HEK293 (cell line): Measurements from ENCODE around the gene BAX.
A peak's percentile ranks its signal among the peaks of the same experiment; 100 is the strongest.

ENCODE experiments used
- BCL11A ChIP-seq: fragments of 450-650 bp; formaldehyde crosslinking; IDR thresholded peaks from 2 replicates; pipeline ENCODE4 v1.5.1; 2016; ENCODE audit warnings: low read depth, missing biosample characterization, missing genetic modification characterization
- IKZF3 ChIP-seq: fragments of 450-650 bp; IDR thresholded peaks from 2 replicates; pipeline ENCODE4 v1.5.0; 2018; ENCODE audit warnings: missing biosample characterization, mild to moderate bottlenecking, missing genetic modification characterization, moderate library complexity
- RBAK ChIP-seq: fragments of 450-650 bp; formaldehyde crosslinking; IDR thresholded peaks from 2 replicates; pipeline ENCODE4 v1.5.1; 2016; ENCODE audit warnings: missing biosample characterization, missing genetic modification characterization
- SP3 ChIP-seq: fragments of 450-650 bp; formaldehyde crosslinking; IDR thresholded peaks from 2 replicates; pipeline ENCODE4 v1.5.1; 2016; ENCODE audit warnings: missing biosample characterization, missing genetic modification characterization
- ZNF114 ChIP-seq: fragments of 450-650 bp; formaldehyde crosslinking; IDR thresholded peaks from 2 replicates; pipeline ENCODE4 v1.5.0; 2017; ENCODE audit warnings: missing biosample characterization, missing genetic modification characterization
- ZNF138 ChIP-seq: fragments of 450-650 bp; formaldehyde crosslinking; IDR thresholded peaks from 2 replicates; pipeline ENCODE4 v1.5.1; 2016; ENCODE audit warnings: missing biosample characterization, missing genetic modification characterization, borderline replicate concordance
- ZNF16 ChIP-seq: fragments of 450-650 bp; formaldehyde crosslinking; IDR thresholded peaks from 2 replicates; pipeline ENCODE4 v1.5.1; 2016; ENCODE audit warnings: low read depth, missing biosample characterization, missing genetic modification characterization
- ZNF19 ChIP-seq: fragments of 450-650 bp; formaldehyde crosslinking; IDR thresholded peaks from 2 replicates; pipeline ENCODE4; 2016; ENCODE audit warnings: missing biosample characterization, missing genetic modification characterization, low read depth
- ZNF248 ChIP-seq: fragments of 450-650 bp; formaldehyde crosslinking; IDR thresholded peaks from 2 replicates; pipeline ENCODE4 v1.5.1; 2017; ENCODE audit warnings: missing biosample characterization, missing genetic modification characterization
- ZNF350 ChIP-seq: fragments of 450-650 bp; formaldehyde crosslinking; IDR thresholded peaks from 2 replicates; pipeline ENCODE4 v1.5.0; 2017; ENCODE audit warnings: missing biosample characterization, mild to moderate bottlenecking, missing genetic modification characterization
- ZNF37A ChIP-seq: fragments of 450-650 bp; IDR thresholded peaks from 2 replicates; pipeline ENCODE4 v1.5.1; 2018; ENCODE audit warnings: missing biosample characterization, missing genetic modification characterization
- ZNF404 ChIP-seq: fragments of 450-650 bp; formaldehyde crosslinking; IDR thresholded peaks from 2 replicates; pipeline ENCODE4 v1.5.1; 2017; ENCODE audit warnings: missing biosample characterization, missing genetic modification characterization
- ZNF473 ChIP-seq: fragments of 450-650 bp; formaldehyde crosslinking; IDR thresholded peaks from 2 replicates; pipeline ENCODE4 v1.5.1; 2017; ENCODE audit warnings: missing biosample characterization, missing genetic modification characterization
- ZNF514 ChIP-seq: fragments of 450-650 bp; formaldehyde crosslinking; IDR thresholded peaks from 2 replicates; pipeline ENCODE4 v1.5.1; 2016; ENCODE audit warnings: missing biosample characterization, missing genetic modification characterization
- ZNF529 ChIP-seq: fragments of 450-650 bp; formaldehyde crosslinking; IDR thresholded peaks from 2 replicates; pipeline ENCODE4 v1.5.1; 2017; ENCODE audit warnings: missing genetic modification characterization, missing biosample characterization; ENCODE audit not compliant: insufficient replicate concordance
- ZNF555 ChIP-seq: fragments of 450-650 bp; formaldehyde crosslinking; conservative IDR thresholded peaks from 2 replicates; pipeline ENCODE4 v1.5.1; 2017; ENCODE audit warnings: missing biosample characterization, mild to moderate bottlenecking, missing genetic modification characterization, inconsistent platforms
- ZNF610 ChIP-seq: fragments of 450-650 bp; formaldehyde crosslinking; IDR thresholded peaks from 2 replicates; pipeline ENCODE4 v1.5.1; 2016; ENCODE audit warnings: missing biosample characterization, missing genetic modification characterization, borderline replicate concordance
- ZNF626 ChIP-seq: fragments of 450-650 bp; sonication (Bioruptor Pico); formaldehyde crosslinking; IDR thresholded peaks from 2 replicates; pipeline ENCODE4 v1.5.1; 2018; ENCODE audit warnings: missing biosample characterization, missing genetic modification characterization, inconsistent platforms
- ZNF664 ChIP-seq: fragments of 450-650 bp; formaldehyde crosslinking; IDR thresholded peaks from 2 replicates; pipeline ENCODE4 v1.5.1; 2016; ENCODE audit warnings: missing biosample characterization, missing genetic modification characterization
- ZNF76 ChIP-seq: fragments of 450-650 bp; formaldehyde crosslinking; IDR thresholded peaks from 2 replicates; pipeline ENCODE4; 2016; ENCODE audit warnings: low read depth, missing biosample characterization, missing genetic modification characterization, borderline replicate concordance
- ZSCAN16 ChIP-seq: fragments of 450-650 bp; formaldehyde crosslinking; IDR thresholded peaks from 2 replicates; pipeline ENCODE4 v1.5.1; 2016; ENCODE audit warnings: missing biosample characterization, missing genetic modification characterization
- TF ChIP-seq, protein P1 (sequence below): fragments of 450-650 bp; formaldehyde crosslinking; conservative IDR thresholded peaks from 2 replicates; pipeline ENCODE4 v1.5.1; 2016; ENCODE audit warnings: low read depth, missing biosample characterization, missing genetic modification characterization
- TF ChIP-seq, protein P2 (sequence below): fragments of 450-650 bp; formaldehyde crosslinking; IDR thresholded peaks from 2 replicates; pipeline ENCODE4 v1.5.1; 2016; ENCODE audit warnings: missing biosample characterization, missing genetic modification characterization
- TF ChIP-seq, protein P3 (sequence below): fragments of 450-650 bp; formaldehyde crosslinking; IDR thresholded peaks from 2 replicates; pipeline ENCODE4 v1.5.1; 2017; ENCODE audit warnings: missing biosample characterization, missing genetic modification characterization
- TF ChIP-seq, protein P4 (sequence below): fragments of 450-650 bp; formaldehyde crosslinking; IDR thresholded peaks from 2 replicates; pipeline ENCODE4 v1.5.1; 2016; ENCODE audit warnings: missing biosample characterization, missing genetic modification characterization, borderline replicate concordance
- TF ChIP-seq, protein P5 (sequence below): fragments of 450-650 bp; formaldehyde crosslinking; IDR thresholded peaks from 2 replicates; pipeline ENCODE4 v1.5.1; 2017; ENCODE audit warnings: missing biosample characterization, mild to moderate bottlenecking, missing genetic modification characterization, moderate library complexity
- TF ChIP-seq, protein P6 (sequence below): fragments of 450-650 bp; formaldehyde crosslinking; IDR thresholded peaks from 2 replicates; pipeline ENCODE4 v1.5.1; 2016; ENCODE audit warnings: missing biosample characterization, missing genetic modification characterization

Gene BAX

DNA sequence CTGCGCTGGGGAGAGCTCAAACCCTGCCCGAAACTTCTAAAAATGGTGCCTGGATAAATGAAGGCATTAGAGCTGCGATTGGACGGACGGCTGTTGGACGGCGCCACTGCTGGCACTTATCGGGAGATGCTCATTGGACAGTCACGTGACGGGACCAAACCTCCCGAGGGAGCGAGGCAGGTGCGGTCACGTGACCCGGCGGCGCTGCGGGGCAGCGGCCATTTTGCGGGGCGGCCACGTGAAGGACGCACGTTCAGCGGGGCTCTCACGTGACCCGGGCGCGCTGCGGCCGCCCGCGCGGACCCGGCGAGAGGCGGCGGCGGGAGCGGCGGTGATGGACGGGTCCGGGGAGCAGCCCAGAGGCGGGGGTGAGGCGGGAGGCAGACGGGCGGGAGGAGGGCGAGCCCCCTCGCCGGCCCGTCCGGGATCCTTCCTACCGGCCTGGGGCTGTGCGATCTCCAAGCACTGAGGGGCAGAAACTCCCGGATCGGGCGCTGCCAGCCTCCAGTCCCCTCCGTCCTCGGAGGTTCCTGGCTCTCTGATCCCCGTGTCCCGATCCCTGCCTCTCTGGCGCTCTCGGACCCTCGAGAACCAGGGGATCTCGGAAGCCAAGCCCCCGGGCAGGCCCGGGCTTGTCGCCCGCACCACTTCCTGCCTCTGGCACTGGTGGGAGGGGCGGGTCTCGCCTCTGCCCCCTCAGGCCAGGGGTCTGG is at the start of gene BAX (continued):
- TF ChIP-seq, protein P1, sequence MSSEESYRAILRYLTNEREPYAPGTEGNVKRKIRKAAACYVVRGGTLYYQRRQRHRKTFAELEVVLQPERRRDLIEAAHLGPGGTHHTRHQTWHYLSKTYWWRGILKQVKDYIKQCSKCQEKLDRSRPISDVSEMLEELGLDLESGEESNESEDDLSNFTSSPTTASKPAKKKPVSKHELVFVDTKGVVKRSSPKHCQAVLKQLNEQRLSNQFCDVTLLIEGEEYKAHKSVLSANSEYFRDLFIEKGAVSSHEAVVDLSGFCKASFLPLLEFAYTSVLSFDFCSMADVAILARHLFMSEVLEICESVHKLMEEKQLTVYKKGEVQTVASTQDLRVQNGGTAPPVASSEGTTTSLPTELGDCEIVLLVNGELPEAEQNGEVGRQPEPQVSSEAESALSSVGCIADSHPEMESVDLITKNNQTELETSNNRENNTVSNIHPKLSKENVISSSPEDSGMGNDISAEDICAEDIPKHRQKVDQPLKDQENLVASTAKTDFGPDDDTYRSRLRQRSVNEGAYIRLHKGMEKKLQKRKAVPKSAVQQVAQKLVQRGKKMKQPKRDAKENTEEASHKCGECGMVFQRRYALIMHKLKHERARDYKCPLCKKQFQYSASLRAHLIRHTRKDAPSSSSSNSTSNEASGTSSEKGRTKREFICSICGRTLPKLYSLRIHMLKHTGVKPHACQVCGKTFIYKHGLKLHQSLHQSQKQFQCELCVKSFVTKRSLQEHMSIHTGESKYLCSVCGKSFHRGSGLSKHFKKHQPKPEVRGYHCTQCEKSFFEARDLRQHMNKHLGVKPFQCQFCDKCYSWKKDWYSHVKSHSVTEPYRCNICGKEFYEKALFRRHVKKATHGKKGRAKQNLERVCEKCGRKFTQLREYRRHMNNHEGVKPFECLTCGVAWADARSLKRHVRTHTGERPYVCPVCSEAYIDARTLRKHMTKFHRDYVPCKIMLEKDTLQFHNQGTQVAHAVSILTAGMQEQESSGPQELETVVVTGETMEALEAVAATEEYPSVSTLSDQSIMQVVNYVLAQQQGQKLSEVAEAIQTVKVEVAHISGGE: peak; percentile 30; the same call in 1 of the 2 replicates
- TF ChIP-seq ZNF610 (tag by site-specific recombination) (peak; percentile 79; the same call in 1 of the 2 replicates), SP3 (tag by site-specific recombination) (peak; percentile 64), ZSCAN16 (tag by site-specific recombination) (peak; percentile 51; the same call in 1 of the 2 replicates), ZNF248 (tag by site-specific recombination) (no peak), RBAK (tag by site-specific recombination) (no peak), ZNF16 (no peak), ZNF514 (tag by site-specific recombination) (no peak), ZNF37A (tag by site-specific recombination) (no peak), ZNF664 (tag by site-specific recombination) (no peak), ZNF555 (tag by site-specific recombination) (no peak), ZNF19 (tag by site-specific recombination) (no peak), ZNF626 (no peak), ZNF76 (peak; percentile 79; the same call in 1 of the 2 replicates), IKZF3 (tag by site-specific recombination) (peak; percentile 70; the same call in 1 of the 2 replicates), ZNF404 (no peak), ZNF350 (tag by site-specific recombination) (no peak; the same call in 1 of the 2 replicates), ZNF138 (0 out of 2 replicates have a peak, but pooled peaks have one; percentile 19), ZNF114 (tag by site-specific recombination) (no peak), BCL11A (tag by site-specific recombination) (0 out of 2 replicates have a peak, but pooled peaks have one; percentile 24), ZNF529 (tag by site-specific recombination) (no peak), ZNF473 (no peak)
- TF ChIP-seq, protein P2, sequence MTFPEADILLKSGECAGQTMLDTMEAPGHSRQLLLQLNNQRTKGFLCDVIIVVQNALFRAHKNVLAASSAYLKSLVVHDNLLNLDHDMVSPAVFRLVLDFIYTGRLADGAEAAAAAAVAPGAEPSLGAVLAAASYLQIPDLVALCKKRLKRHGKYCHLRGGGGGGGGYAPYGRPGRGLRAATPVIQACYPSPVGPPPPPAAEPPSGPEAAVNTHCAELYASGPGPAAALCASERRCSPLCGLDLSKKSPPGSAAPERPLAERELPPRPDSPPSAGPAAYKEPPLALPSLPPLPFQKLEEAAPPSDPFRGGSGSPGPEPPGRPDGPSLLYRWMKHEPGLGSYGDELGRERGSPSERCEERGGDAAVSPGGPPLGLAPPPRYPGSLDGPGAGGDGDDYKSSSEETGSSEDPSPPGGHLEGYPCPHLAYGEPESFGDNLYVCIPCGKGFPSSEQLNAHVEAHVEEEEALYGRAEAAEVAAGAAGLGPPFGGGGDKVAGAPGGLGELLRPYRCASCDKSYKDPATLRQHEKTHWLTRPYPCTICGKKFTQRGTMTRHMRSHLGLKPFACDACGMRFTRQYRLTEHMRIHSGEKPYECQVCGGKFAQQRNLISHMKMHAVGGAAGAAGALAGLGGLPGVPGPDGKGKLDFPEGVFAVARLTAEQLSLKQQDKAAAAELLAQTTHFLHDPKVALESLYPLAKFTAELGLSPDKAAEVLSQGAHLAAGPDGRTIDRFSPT (tag by site-specific recombination): peak; percentile 94
- TF ChIP-seq, protein P3, sequence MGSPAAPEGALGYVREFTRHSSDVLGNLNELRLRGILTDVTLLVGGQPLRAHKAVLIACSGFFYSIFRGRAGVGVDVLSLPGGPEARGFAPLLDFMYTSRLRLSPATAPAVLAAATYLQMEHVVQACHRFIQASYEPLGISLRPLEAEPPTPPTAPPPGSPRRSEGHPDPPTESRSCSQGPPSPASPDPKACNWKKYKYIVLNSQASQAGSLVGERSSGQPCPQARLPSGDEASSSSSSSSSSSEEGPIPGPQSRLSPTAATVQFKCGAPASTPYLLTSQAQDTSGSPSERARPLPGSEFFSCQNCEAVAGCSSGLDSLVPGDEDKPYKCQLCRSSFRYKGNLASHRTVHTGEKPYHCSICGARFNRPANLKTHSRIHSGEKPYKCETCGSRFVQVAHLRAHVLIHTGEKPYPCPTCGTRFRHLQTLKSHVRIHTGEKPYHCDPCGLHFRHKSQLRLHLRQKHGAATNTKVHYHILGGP: no peak
- TF ChIP-seq, protein P4, sequence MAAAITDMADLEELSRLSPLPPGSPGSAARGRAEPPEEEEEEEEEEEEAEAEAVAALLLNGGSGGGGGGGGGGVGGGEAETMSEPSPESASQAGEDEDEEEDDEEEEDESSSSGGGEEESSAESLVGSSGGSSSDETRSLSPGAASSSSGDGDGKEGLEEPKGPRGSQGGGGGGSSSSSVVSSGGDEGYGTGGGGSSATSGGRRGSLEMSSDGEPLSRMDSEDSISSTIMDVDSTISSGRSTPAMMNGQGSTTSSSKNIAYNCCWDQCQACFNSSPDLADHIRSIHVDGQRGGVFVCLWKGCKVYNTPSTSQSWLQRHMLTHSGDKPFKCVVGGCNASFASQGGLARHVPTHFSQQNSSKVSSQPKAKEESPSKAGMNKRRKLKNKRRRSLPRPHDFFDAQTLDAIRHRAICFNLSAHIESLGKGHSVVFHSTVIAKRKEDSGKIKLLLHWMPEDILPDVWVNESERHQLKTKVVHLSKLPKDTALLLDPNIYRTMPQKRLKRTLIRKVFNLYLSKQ: no peak
- TF ChIP-seq, protein P5, sequence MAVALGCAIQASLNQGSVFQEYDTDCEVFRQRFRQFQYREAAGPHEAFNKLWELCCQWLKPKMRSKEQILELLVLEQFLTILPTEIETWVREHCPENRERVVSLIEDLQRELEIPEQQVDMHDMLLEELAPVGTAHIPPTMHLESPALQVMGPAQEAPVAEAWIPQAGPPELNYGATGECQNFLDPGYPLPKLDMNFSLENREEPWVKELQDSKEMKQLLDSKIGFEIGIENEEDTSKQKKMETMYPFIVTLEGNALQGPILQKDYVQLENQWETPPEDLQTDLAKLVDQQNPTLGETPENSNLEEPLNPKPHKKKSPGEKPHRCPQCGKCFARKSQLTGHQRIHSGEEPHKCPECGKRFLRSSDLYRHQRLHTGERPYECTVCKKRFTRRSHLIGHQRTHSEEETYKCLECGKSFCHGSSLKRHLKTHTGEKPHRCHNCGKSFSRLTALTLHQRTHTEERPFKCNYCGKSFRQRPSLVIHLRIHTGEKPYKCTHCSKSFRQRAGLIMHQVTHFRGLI (tag by site-specific recombination): peak; percentile 84
- TF ChIP-seq, protein P6, sequence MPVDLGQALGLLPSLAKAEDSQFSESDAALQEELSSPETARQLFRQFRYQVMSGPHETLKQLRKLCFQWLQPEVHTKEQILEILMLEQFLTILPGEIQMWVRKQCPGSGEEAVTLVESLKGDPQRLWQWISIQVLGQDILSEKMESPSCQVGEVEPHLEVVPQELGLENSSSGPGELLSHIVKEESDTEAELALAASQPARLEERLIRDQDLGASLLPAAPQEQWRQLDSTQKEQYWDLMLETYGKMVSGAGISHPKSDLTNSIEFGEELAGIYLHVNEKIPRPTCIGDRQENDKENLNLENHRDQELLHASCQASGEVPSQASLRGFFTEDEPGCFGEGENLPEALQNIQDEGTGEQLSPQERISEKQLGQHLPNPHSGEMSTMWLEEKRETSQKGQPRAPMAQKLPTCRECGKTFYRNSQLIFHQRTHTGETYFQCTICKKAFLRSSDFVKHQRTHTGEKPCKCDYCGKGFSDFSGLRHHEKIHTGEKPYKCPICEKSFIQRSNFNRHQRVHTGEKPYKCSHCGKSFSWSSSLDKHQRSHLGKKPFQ (tag by site-specific recombination): no peak
